Testis (tissue), 2 donors: Measurements from ENCODE around the gene TTLL11.

Source experiments
- POLR2A ChIP-seq: fragments of 450-650 bp; IDR thresholded peaks from one replicate; pipeline ENCODE4 v1.6.1; 2017; ENCODE audit warnings: antibody characterized with exemption, mild to moderate bottlenecking, moderate library complexity
- TF ChIP-seq, protein P1 (sequence below), 3 experiments: fragments of 450-650 bp in 2 of 3; fragments of 200-600 bp in 1 of 3; sonication (generic) in 1 of 3; IDR thresholded peaks; one replicate each; pipeline ENCODE4 v1.5.1; 2016 to 2019; ENCODE audit warnings: antibody characterized with exemption in 3 of 3, mild to moderate bottlenecking in 2 of 3, moderate library complexity in 1 of 3

DNA sequence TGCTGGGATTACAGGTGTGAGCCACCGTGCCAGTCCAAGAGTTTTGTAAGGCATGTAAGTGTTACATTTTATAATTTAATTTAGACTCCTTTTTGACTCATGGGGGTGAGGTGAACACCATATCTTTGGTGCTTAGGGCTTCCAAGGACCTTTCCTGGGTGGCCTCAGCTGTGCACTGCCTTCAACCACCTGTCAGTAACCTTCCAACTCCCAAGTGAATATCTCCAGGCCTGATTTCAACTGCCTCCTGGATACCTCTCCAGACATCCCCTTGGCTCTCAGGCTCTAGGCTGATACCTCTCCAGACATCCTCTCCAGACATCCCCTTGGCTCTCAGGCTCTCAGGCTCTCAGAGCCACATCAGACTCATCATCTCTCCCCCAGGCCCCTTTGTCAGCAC is 30.9 kb upstream of the TTLL11 start:
- TF ChIP-seq, protein P1, sequence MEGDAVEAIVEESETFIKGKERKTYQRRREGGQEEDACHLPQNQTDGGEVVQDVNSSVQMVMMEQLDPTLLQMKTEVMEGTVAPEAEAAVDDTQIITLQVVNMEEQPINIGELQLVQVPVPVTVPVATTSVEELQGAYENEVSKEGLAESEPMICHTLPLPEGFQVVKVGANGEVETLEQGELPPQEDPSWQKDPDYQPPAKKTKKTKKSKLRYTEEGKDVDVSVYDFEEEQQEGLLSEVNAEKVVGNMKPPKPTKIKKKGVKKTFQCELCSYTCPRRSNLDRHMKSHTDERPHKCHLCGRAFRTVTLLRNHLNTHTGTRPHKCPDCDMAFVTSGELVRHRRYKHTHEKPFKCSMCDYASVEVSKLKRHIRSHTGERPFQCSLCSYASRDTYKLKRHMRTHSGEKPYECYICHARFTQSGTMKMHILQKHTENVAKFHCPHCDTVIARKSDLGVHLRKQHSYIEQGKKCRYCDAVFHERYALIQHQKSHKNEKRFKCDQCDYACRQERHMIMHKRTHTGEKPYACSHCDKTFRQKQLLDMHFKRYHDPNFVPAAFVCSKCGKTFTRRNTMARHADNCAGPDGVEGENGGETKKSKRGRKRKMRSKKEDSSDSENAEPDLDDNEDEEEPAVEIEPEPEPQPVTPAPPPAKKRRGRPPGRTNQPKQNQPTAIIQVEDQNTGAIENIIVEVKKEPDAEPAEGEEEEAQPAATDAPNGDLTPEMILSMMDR (IDR thresholded peaks at IDR 0.05), result no peak
- no peak for TF ChIP-seq POLR2A
